Fibroblast of skin of scalp (primary cell): ENCODE data around the gene CRMP1.
"Not testable (repeated sequence)": the region's sequence is repeated elsewhere in the genome, so short reads cannot be mapped to it uniquely, and the experiment has no call there.

Source experiments
- DNase-seq: peaks from one replicate; pipeline ENCODE4 v3.0.0-alpha.2; 2013

CRMP1 gene

GRCh38 chr4:5821665-5822358 lies 71.1 kb downstream of the CRMP1 start:
- no peak for DNase-seq

DNA sequence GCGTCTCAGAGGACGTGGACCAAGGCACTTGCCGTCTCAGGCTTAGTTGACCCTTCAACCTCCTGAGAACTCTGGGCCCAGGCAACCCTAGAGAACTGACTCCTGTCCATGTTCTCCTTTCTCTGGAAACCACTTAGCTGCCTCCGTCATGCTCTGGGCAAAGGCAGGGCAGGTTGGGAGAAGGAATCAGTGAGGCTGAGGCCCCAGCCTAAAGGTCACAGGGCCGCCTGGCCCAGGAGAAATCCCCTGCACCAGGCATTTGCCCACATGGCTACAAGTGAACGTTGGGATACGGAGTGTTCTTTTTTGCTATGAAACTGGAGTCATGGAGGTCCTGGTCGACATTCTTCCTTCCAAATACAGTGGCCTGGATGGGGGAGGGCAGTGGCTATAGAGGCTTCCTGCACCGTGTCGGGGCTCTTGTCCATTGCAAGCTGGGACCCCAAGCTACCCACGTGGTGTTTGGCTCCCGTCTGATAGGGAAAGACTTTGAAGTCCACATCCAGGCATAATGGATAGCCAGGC lies 76.0 kb downstream of the CRMP1 start:
- no peak for DNase-seq

- no peak for DNase-seq
Observed at GRCh38 chr4:5816101-5816500, 76.8 kb downstream of the CRMP1 start.

- no peak for DNase-seq
Observed at GRCh38 chr4:5815641-5816040, 77.2 kb downstream of the CRMP1 start.

DNA sequence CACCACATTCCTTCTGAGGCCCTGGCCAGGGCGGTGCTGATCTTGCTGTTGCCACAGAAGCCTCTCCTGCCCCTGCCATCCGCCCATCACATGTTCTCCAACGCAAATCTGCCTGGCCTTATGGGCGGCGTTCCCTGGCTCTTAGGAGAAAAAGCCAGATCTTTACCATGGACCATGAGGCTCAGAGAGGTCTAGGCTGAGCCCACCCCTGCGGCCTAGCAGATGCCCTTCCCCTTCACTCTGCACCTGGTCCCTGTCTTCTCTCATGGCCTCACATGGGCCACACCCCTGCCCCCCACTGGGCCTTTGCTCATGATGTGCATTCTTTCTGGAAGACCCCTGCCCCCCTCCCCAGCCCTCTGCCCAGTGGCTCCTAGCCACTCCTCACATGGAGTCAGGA lies 78.5 kb downstream of the CRMP1 start:
- DNase-seq = no peak

DNA sequence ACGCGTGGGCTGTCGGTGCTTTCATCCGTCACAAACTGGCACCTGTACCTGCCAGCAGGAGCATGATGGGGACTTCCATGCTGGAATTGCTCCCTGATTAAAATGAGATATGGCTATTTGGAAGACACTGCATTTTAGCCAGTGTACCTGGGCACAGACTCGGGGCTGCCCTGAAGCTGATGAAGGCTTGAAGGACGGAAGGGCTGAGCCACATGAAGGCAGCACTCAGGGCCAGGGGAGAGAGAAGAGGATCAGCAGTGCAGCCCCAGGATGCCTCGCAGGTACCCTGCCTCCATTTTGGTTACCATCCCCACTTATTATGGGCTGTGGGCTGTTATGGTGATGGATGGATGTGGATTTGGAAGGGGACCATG lies 79.0 kb downstream of the CRMP1 start:
- DNase-seq = no peak

GRCh38 chr4:5812506-5813229 lies 80.2 kb downstream of the CRMP1 start:
- peak; percentile 75 for DNase-seq

DNA sequence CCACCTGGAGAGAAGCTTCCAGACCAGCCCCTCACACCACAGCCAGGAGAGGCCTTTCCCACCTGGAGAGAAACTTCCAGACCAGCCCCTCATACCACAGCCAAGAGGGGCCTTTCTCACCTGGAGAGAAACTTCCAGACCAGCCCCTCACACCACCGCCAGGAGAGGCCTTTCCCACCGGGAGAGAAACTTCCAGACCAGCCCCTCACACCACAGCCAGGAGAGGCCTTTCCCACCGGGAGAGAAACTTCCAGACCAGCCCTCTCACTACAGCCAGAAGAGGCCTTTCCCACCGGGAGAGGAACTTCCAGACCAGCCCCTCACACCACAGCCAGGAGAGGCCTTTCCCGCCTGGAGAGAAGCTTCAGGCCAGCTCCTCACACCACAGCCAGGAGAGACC lies 80.8 kb downstream of the CRMP1 start:
- not testable (repeated sequence) for DNase-seq

GRCh38 chr4:5810770-5811430 lies 82.0 kb downstream of the CRMP1 start:
- DNase-seq = no peak

DNA sequence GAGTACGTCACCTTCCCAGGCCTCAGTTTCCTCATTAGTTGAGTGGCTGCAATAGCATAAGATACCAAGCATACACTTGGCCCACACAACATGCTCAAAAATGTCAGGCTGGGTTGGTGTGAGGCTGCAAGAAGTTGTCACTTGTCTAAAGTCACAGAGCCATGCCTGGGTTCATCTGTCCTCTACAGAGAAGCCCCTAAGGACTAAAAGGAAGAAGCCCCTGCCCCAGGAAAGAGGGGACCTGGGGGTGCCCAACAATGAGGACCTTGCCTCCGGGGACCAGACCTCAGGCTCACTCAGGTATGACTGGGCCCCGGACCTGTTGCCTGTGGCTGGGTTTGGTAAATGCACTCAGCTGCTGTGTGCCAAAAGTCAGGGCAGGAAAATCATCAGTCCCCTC lies 82.7 kb downstream of the CRMP1 start:
- no peak for DNase-seq

- no peak for DNase-seq
Observed at GRCh38 chr4:5809216-5809776, 83.6 kb downstream of the CRMP1 start.

DNA sequence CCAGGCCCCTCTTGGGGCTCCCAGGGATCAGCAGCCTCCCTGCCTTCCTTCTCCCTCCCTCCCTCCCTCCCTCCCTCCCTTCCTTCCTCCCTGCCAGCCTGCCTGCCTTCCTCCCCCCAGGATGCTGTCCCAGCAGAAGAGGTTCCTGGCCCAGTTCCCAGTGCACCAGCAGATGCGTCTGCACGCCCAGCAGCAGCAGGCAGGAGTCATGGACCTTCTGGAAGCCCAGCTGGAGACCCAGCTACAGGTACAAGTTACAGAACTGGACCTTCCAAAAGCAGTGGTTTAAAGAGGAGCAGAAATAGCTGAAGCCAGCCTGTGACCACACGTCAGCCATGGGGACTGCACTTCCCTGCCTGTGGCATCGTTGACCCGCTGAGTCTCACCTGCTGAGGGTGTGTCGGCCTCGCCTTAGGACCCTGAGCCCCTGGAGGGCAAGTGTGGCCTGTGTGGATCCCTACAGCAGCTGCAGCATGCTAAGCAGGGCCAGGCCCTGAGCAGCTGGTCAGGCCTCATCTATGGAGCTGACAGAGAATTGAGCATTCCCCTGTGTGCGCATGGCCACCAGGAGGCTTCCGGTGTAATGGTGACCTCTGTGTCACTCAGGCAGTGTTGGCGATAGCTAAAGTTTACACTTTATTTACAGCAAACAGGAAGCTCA lies 84.7 kb downstream of the CRMP1 start:
- no peak for DNase-seq

DNA sequence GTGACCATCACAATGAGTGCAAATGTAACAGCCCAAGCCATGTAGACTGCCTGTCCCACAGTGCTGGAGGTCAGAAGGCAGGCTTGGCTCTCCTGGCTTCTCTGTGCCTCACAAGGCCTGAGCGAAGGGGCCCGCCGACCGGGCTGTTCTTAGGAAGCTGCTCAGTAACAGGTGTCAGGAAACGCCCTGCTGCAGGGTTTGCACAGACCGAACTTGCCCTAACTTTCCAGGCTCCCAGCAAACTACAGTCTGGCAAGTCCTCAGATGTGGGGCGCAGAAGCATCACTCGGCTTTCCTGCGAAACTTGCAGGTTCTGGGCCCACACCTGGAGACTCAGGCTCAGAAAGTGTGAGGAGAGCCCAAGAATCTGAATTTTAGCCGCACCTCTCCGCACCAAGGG lies 87.6 kb downstream of the CRMP1 start:
- no peak for DNase-seq

DNA sequence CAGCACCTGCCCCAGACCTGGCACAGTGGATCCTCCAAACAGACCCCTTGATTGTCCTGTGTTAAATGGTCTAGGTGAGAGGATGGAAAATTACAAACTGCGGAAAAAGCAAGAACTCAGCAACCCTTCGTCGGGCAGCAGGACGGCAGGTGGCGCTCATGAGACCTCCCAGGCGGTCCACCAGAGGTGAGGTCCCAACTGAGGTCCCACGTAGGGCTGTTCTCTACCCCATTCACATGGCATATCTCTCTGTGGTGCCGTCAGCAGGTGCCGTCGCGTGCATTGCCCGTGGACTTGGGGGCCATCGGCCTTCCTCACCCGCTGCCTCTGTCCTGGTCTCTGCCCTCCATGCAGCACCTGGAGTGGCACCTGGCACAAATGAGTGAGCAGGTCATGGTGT lies 88.2 kb downstream of the CRMP1 start:
- no peak for DNase-seq

DNA sequence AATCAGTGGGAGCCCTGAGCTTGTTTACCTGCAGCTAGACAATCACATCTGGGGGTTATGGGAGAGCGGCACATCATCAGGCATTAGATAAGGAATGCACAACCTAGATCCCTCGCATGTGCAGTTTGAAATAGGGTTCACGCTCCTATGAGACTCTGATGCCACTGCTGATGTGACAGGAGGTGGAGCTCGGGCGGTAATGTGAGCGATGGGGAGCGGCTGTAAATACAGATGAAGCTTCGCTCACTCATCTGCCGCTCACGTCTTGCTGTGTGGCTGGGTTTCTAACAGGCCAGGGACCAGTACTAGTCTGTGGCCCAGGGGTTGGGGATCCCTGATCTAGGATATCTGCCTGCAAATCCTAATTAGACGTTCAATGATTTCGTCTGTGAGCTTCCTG lies 90.3 kb downstream of the CRMP1 start:
- no peak for DNase-seq

GRCh38 chr4:5801696-5802095 lies 91.2 kb downstream of the CRMP1 start:
- no peak for DNase-seq

DNA sequence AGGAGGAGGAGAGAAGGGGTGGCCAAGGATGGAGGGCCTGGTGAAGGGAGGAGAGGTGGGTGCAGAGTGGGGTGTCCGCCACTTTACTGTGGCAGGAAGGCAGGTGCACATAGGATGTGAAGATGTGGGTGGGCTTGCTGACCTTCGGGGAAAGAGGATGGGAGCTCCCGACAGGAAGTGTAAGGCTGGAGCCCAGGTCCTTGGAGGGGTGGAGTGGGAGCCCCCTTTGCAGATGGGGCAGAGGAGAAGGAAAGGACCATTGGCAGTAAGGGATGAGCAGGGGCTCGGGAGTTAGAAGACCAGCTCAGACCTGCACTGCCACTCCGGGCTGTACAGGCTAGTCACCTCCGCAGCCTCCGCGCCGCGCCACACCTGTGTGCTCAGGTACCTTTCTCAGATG lies 92.4 kb downstream of the CRMP1 start:
- DNase-seq = no peak

- DNase-seq = no peak
Observed at GRCh38 chr4:5799406-5799805, 93.5 kb downstream of the CRMP1 start.

DNA sequence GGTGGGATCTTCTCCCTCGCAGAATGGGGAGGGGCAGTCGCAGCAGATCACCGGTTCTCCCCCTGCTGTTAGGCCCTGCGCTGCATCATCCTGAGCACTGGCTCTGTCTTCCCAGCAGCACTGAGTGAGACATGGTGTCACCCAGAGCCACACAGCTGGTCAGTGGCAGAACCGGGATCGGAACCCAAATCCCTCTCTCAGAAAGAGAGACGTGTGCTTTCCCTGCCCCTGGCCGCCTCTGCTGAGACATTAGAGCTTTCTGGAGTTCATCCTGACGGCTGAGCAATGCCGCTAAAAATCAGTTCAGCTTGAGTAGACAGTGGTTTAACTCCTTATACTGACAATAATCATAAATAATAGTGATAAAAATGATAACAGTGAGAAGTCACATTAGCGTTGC lies 93.9 kb downstream of the CRMP1 start:
- no peak for DNase-seq

DNA sequence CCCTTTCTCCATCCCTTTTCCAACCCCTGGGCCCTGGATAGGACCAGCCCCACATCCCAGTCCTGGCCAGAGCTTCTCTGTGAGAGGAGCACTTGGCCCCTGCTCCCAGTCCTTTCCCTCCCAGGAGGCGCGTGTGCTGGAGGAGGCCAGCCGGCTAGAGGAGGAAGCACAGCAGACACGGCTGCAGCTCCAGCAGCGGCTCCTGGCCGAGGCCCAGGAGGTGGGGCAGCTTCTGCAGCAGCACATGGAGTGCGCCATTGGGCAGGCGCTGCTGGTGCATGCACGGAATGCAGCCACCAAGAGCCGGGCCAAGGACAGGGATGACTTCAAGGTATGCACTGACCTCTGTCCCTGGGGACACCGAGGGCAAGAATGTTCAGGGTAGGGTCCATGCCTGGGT lies 94.4 kb downstream of the CRMP1 start:
- peak; percentile 24 for DNase-seq

DNA sequence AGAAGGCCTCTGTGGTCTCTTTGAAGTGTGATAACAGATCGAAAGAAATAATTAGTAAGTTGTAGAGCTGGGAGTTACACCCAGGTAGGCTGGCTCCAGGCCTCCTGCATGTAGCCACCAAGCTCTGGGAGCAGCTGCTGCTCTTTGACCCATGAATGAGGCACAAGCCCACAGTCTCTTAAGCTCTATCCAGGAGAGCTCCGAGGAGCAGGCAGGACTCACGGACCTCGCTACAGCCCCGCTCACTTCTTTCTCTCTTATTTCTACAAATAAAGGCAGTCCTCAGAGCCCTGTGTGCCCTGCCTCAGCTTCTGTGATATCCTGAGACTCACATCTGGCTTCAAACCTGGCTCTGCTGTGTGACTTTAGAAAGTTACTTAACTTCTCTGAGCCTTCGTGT lies 95.0 kb downstream of the CRMP1 start:
- no peak for DNase-seq

DNA sequence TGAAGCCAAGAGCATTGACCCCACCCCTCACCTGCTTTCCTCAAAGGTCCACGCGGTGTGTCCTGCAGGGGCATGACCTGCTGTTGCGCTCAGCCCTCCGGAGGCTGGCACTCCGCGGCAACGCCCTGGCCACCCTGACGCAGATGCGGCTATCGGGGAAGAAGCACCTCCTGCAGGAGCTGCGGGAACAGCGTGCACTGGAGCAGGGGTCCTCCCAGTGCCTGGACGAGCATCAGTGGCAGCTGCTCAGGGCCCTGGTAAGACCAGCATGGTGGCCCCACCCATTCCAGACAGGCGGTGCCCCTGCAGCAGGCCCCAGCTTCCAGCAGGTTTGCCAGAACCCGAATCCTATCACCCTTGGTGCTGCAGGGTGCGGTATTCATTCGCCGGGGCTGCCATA lies 95.9 kb downstream of the CRMP1 start:
- no peak for DNase-seq

- DNase-seq = no peak
Observed at GRCh38 chr4:5795580-5795979, 97.3 kb downstream of the CRMP1 start.
